Cortex of kidney (tissue), 1 donor: ENCODE measurements around the gene ENTPD2.

Source experiments
- DNase-seq: peaks from one replicate; lab custom pipeline; 2025; lab: John Stamatoyannopoulos, UW

ENTPD2 gene

GRCh38 chr9:137079401-137079787 is 25.5 kb upstream of the ENTPD2 start:
- DNase-seq: no peak

- no peak for DNase-seq
Measured at GRCh38 chr9:137078701-137079400, 25.0 kb upstream of the ENTPD2 start.

GRCh38 chr9:137077758-137078693 is 24.2 kb upstream of the ENTPD2 start:
- DNase-seq: no peak

- no peak for DNase-seq
Measured at GRCh38 chr9:137077010-137077747, 23.3 kb upstream of the ENTPD2 start, which contains the start of gene UAP1L1. Gene UAP1L1 (plus strand): TSS chr9:137077517. CDS start chr9:137077533, 16 bp downstream.

- no peak for DNase-seq
Measured at GRCh38 chr9:137076636-137077009, 22.8 kb upstream of the ENTPD2 start.

- no peak for DNase-seq
Measured at GRCh38 chr9:137075275-137075775, 21.5 kb upstream of the ENTPD2 start.

GRCh38 chr9:137074657-137075274 is 20.9 kb upstream of the ENTPD2 start:
- DNase-seq: no peak

GRCh38 chr9:137073992-137074399 is 20.1 kb upstream of the ENTPD2 start:
- no peak for DNase-seq

- DNase-seq: no peak
Measured at GRCh38 chr9:137071282-137071681, 17.4 kb upstream of the ENTPD2 start.

GRCh38 chr9:137070906-137071275 is 17.0 kb upstream of the ENTPD2 start:
- no peak for DNase-seq

GRCh38 chr9:137070201-137070905 is 16.5 kb upstream of the ENTPD2 start, which contains the start of gene SAPCD2:
Gene SAPCD2 (minus strand): TSS chr9:137070557. CDS start chr9:137070460, 97 bp downstream.
- no peak for DNase-seq

- no peak for DNase-seq
Measured at GRCh38 chr9:137069508-137070091, 15.7 kb upstream of the ENTPD2 start.

- DNase-seq: no peak
Measured at GRCh38 chr9:137068539-137069507, 15.0 kb upstream of the ENTPD2 start.

GRCh38 chr9:137067860-137068538 is 14.1 kb upstream of the ENTPD2 start:
- no peak for DNase-seq

GRCh38 chr9:137066096-137066861 is 12.4 kb upstream of the ENTPD2 start:
- DNase-seq: no peak

- no peak for DNase-seq
Measured at GRCh38 chr9:137065336-137065967, 11.6 kb upstream of the ENTPD2 start.

- no peak for DNase-seq
Measured at GRCh38 chr9:137064880-137065164, 11.0 kb upstream of the ENTPD2 start.
